HepG2 (cell line): ENCODE data around the gene LAPTM4A. TPM values are rescaled to one million over a fixed set of nuclear protein-coding genes. Genes with fewer than 3 reads are reported as not detected.

Experiments
- ARHGAP35 ChIP-seq: sonication (generic); formaldehyde crosslinking; IDR thresholded peaks from 2 replicates; pipeline ENCODE4 v1.9.0; 2022; ENCODE audit warnings: mild to moderate bottlenecking, inconsistent platforms, moderate library complexity, missing genetic modification reagents, borderline replicate concordance
- DRAP1 ChIP-seq: IDR thresholded peaks from 2 replicates; pipeline ENCODE4 v1.6.1; 2016; ENCODE audit warnings: missing genetic modification reagents, missing compliant biosample characterization
- IRF2 ChIP-seq: IDR thresholded peaks from 2 replicates; pipeline ENCODE4 v1.6.1; 2018; ENCODE audit warnings: missing genetic modification reagents, missing compliant biosample characterization
- KDM2A ChIP-seq: sonication (generic); formaldehyde crosslinking; IDR thresholded peaks from 2 replicates; pipeline ENCODE4 v1.4.0; 2020; ENCODE audit warnings: low read depth, missing genetic modification reagents, borderline replicate concordance
- KLF6 ChIP-seq: IDR thresholded peaks from 2 replicates; pipeline ENCODE4 v1.8.0; 2016; ENCODE audit warnings: missing biosample characterization, missing genetic modification reagents
- MTF2 ChIP-seq: sonication (generic); formaldehyde crosslinking; IDR thresholded peaks from 2 replicates; pipeline ENCODE4 v1.5.0; 2020; ENCODE audit warnings: missing genetic modification reagents, borderline replicate concordance
- PAF1 ChIP-seq: IDR thresholded peaks from 2 replicates; pipeline ENCODE4 v1.6.1; 2016; ENCODE audit warnings: missing genetic modification reagents, missing compliant biosample characterization
- SPEN ChIP-seq: sonication (generic); formaldehyde crosslinking; IDR thresholded peaks from 2 replicates; pipeline ENCODE4 v1.5.1; 2020; ENCODE audit warnings: low read depth, mild to moderate bottlenecking, missing genetic modification reagents
- SYNCRIP ChIP-seq: fragments of 200-400 bp; formaldehyde crosslinking; IDR thresholded peaks from 2 replicates; pipeline ENCODE4 v1.6.1; 2018; ENCODE audit warnings: mild to moderate bottlenecking, low read depth, low read length; ENCODE audit not compliant: insufficient read depth
- TBX2 ChIP-seq: sonication (generic); formaldehyde crosslinking; IDR thresholded peaks from 2 replicates; pipeline ENCODE4 v1.5.0; 2020; ENCODE audit warnings: missing genetic modification reagents, mild to moderate bottlenecking, borderline replicate concordance
- ZNF30 ChIP-seq: sonication (generic); formaldehyde crosslinking; IDR thresholded peaks from 2 replicates; pipeline ENCODE4 v1.5.0; 2020; ENCODE audit warnings: mild to moderate bottlenecking, missing genetic modification reagents
- ZNF382 ChIP-seq: sonication (generic); formaldehyde crosslinking; IDR thresholded peaks from 2 replicates; pipeline ENCODE4 v1.5.0; 2020; ENCODE audit warnings: missing genetic modification reagents, mild to moderate bottlenecking, borderline replicate concordance
- polyA plus RNA-seq, 8 experiments: library from polyadenylated mRNA; depleted of rRNA in 3 of 8; stranded (reverse) in 7 of 8; unstranded in 1 of 8; fragments of >200 nt; fragmentation: Illumina TruSeq in 4 of 8; extraction: Trizol in 4 of 8; gene quantifications; 2 replicates each; pipeline versions ENCODE4 v1.2.1 to v1.2.3, GENCODE V29; 2011 to 2016; ENCODE audit warnings: low read depth in 4 of 8, missing spikeins in 1 of 8, mixed read lengths in 1 of 8; ENCODE audit not compliant: insufficient read depth in 1 of 8
- total RNA-seq, 5 experiments: library from RNA; depleted of rRNA; stranded (reverse); fragments of >200 nt; fragmentation: Illumina TruSeq; extraction: Trizol; gene quantifications; 2 replicates each; pipeline ENCODE4 v1.2.3, GENCODE V29; 2016; ENCODE audit warnings: low read depth in 1 of 5
- TF ChIP-seq, protein P1 (sequence below): sonication (generic); formaldehyde crosslinking; conservative IDR thresholded peaks from 2 replicates; pipeline ENCODE4 v1.4.0; 2020; ENCODE audit warnings: mild to moderate bottlenecking, missing genetic modification reagents, moderate library complexity
- TF ChIP-seq, protein P2 (sequence below): sonication (generic); formaldehyde crosslinking; IDR thresholded peaks from 2 replicates; pipeline ENCODE4 v1.5.1; 2020; ENCODE audit warnings: mild to moderate bottlenecking, missing genetic modification reagents
- TF ChIP-seq, protein P3 (sequence below): sonication (generic); formaldehyde crosslinking; IDR thresholded peaks from 2 replicates; pipeline ENCODE4 v1.4.0; 2020; ENCODE audit warnings: missing genetic modification reagents

Gene LAPTM4A
- total and polyA plus RNA-seq, 2 of the 13 experiments (the other 11 are each of a cell fraction or from before 2014, with no cell fraction given) = 116 to 558 TPM

DNA sequence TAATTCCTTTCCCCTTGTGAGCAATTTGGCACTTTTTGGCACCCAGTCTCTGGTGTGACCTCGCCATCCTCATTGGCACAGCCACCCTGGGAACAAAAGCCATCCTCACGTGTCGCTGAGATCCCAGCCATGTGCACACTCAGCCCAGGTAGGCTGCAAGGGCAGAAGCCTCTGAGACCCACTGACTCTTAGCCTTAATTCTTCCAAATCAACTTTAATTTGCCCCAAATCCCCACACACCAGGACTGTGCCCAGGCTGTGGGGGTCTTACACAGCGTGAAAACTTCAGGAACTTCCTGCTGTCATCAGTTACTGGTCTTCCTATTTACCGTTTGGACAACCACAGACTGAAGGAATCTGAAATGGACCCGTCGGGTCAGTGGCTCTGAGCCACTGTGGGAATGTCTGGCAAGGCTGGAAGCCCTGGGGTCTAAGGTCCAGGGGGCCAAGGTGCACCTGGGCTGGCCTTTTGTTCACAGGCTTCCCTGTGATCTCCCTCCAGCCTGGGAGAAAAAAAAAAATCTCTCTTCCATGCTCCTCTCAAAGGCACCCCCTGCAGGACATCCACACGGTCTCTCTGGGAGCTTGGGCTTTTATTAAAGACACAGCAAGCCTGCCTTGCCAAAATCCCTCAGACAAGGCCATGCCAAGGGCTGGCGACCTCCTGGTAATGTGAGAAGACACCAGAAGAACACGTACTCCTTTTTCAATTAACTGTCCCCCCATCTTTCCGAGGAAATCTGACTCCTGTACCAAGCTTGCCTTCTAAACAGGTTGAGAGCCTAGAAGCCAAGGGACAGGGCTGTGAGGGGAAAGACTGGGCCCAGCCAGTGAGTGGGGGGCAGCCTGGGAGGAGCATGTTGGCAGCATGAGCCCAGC, 42.1 kb upstream of the LAPTM4A start (continued):
- TF ChIP-seq, protein P1, sequence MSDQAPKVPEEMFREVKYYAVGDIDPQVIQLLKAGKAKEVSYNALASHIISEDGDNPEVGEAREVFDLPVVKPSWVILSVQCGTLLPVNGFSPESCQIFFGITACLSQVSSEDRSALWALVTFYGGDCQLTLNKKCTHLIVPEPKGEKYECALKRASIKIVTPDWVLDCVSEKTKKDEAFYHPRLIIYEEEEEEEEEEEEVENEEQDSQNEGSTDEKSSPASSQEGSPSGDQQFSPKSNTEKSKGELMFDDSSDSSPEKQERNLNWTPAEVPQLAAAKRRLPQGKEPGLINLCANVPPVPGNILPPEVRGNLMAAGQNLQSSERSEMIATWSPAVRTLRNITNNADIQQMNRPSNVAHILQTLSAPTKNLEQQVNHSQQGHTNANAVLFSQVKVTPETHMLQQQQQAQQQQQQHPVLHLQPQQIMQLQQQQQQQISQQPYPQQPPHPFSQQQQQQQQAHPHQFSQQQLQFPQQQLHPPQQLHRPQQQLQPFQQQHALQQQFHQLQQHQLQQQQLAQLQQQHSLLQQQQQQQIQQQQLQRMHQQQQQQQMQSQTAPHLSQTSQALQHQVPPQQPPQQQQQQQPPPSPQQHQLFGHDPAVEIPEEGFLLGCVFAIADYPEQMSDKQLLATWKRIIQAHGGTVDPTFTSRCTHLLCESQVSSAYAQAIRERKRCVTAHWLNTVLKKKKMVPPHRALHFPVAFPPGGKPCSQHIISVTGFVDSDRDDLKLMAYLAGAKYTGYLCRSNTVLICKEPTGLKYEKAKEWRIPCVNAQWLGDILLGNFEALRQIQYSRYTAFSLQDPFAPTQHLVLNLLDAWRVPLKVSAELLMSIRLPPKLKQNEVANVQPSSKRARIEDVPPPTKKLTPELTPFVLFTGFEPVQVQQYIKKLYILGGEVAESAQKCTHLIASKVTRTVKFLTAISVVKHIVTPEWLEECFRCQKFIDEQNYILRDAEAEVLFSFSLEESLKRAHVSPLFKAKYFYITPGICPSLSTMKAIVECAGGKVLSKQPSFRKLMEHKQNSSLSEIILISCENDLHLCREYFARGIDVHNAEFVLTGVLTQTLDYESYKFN (CRISPR knock-in tag) = peak; percentile 96
- TF ChIP-seq DRAP1 (peak; percentile 33; the same call in 1 of the 2 replicates), IRF2 (CRISPR knock-in tag) (peak; percentile 90), ARHGAP35 (no peak), KLF6 (CRISPR knock-in tag) (0 out of 2 replicates have a peak, but pooled peaks have one; percentile 34), KDM2A (CRISPR knock-in tag) (peak; percentile 74; the same call in 1 of the 2 replicates), ZNF30 (CRISPR knock-in tag) (no peak), PAF1 (CRISPR knock-in tag) (no peak), SPEN (CRISPR knock-in tag) (peak; percentile 90; the same call in 1 of the 2 replicates), SYNCRIP (no peak), ZNF382 (CRISPR knock-in tag) (no peak), MTF2 (CRISPR knock-in tag) (peak; percentile 69; the same call in 1 of the 2 replicates), TBX2 (CRISPR knock-in tag) (peak; percentile 76; the same call in 1 of the 2 replicates)
- TF ChIP-seq, protein P2, sequence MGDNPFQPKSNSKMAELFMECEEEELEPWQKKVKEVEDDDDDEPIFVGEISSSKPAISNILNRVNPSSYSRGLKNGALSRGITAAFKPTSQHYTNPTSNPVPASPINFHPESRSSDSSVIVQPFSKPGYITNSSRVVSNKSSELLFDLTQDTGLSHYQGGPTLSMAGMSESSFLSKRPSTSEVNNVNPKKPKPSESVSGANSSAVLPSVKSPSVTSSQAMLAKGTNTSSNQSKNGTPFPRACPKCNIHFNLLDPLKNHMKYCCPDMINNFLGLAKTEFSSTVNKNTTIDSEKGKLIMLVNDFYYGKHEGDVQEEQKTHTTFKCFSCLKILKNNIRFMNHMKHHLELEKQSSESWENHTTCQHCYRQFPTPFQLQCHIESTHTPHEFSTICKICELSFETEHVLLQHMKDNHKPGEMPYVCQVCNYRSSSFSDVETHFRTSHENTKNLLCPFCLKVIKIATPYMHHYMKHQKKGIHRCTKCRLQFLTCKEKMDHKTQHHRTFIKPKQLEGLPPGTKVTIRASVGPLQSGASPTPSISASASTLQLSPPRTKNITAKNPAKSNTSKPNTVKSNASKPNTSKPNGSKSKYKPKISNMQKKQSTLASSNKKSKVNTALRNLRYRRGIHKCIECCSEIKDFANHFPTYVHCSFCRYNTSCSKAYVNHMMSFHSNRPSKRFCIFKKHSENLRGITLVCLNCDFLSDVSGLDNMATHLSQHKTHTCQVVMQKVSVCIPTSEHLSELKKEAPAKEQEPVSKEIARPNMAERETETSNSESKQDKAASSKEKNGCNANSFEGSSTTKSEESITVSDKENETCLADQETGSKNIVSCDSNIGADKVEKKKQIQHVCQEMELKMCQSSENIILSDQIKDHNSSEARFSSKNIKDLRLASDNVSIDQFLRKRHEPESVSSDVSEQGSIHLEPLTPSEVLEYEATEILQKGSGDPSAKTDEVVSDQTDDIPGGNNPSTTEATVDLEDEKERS (CRISPR knock-in tag) = no peak
- TF ChIP-seq, protein P3, sequence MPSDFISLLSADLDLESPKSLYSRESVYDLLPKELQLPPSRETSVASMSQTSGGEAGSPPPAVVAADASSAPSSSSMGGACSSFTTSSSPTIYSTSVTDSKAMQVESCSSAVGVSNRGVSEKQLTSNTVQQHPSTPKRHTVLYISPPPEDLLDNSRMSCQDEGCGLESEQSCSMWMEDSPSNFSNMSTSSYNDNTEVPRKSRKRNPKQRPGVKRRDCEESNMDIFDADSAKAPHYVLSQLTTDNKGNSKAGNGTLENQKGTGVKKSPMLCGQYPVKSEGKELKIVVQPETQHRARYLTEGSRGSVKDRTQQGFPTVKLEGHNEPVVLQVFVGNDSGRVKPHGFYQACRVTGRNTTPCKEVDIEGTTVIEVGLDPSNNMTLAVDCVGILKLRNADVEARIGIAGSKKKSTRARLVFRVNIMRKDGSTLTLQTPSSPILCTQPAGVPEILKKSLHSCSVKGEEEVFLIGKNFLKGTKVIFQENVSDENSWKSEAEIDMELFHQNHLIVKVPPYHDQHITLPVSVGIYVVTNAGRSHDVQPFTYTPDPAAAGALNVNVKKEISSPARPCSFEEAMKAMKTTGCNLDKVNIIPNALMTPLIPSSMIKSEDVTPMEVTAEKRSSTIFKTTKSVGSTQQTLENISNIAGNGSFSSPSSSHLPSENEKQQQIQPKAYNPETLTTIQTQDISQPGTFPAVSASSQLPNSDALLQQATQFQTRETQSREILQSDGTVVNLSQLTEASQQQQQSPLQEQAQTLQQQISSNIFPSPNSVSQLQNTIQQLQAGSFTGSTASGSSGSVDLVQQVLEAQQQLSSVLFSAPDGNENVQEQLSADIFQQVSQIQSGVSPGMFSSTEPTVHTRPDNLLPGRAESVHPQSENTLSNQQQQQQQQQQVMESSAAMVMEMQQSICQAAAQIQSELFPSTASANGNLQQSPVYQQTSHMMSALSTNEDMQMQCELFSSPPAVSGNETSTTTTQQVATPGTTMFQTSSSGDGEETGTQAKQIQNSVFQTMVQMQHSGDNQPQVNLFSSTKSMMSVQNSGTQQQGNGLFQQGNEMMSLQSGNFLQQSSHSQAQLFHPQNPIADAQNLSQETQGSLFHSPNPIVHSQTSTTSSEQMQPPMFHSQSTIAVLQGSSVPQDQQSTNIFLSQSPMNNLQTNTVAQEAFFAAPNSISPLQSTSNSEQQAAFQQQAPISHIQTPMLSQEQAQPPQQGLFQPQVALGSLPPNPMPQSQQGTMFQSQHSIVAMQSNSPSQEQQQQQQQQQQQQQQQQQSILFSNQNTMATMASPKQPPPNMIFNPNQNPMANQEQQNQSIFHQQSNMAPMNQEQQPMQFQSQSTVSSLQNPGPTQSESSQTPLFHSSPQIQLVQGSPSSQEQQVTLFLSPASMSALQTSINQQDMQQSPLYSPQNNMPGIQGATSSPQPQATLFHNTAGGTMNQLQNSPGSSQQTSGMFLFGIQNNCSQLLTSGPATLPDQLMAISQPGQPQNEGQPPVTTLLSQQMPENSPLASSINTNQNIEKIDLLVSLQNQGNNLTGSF = 0 out of 2 replicates have a peak, but pooled peaks have one; percentile 25
